Large intestine (tissue), 3 donors: ENCODE data around the gene MAGEF1. TPM values are rescaled to one million over a fixed set of nuclear protein-coding genes. Genes with fewer than 3 reads are reported as not detected.
"Not testable (repeated sequence)": the region's sequence is repeated elsewhere in the genome, so short reads cannot be mapped to it uniquely, and the experiment has no call there.

Source experiments
- DNase-seq, 2 donors: peaks; one replicate each; pipeline versions ENCODE4 v3.0.0 to v3.0.0-alpha.2; 2013
- H3K27ac ChIP-seq: one replicate; pipeline ENCODE4 v1.5.1; 2013; ENCODE audit warnings: low read length
- H3K27me3 ChIP-seq: 2 replicates; pipeline ENCODE4 v1.6.1; 2013; ENCODE audit warnings: low read length; ENCODE audit not compliant: control insufficient read depth, insufficient read depth
- H3K36me3 ChIP-seq: 2 replicates; pipeline ENCODE4 v1.6.1; 2013; ENCODE audit warnings: low read length; ENCODE audit not compliant: control insufficient read depth, insufficient read depth
- H3K4me1 ChIP-seq: one replicate; pipeline ENCODE4 v1.6.1; 2013; ENCODE audit warnings: low read length; ENCODE audit not compliant: control insufficient read depth, insufficient read depth
- H3K4me3 ChIP-seq: one replicate; pipeline ENCODE4 v1.5.1; 2013; ENCODE audit warnings: low read length
- H3K9me3 ChIP-seq: one replicate; pipeline ENCODE4 v1.6.1; 2013; ENCODE audit warnings: mild to moderate bottlenecking, low read depth, low read length, moderate library complexity; ENCODE audit not compliant: control insufficient read depth
- WGBS: methylation state at CpG from one replicate; pipeline ENCODE4 v1.1.5; 2013; ENCODE audit warnings: low lambda C conversion rate; ENCODE audit not compliant: insufficient coverage; 5-methylcytosine and 5-hydroxymethylcytosine counted together
- polyA plus RNA-seq: library from polyadenylated mRNA; unstranded; fragments of 120-200 nt; gene quantifications from one replicate; pipeline ENCODE4 v1.2.1, GENCODE V29; 2013

The MAGEF1 gene
- polyA plus RNA-seq, 1 donor, result 43.0 TPM

GRCh38 chr3:184734903-184735701 is 23.2 kb upstream of the MAGEF1 start:
- Histone ChIP-seq H3K4me1 (peaks cover 6% of the 10 kb centered on the region), H3K4me3 (no peak overlapping the region), H3K27ac (no peak overlapping the region), H3K9me3 (no peaks in the 10 kb centered on the region), H3K27me3 (no peaks in the 10 kb centered on the region), H3K36me3 (no peaks in the 10 kb centered on the region)
- WGBS, result no CpG with 5 or more reads among the region's 14 CpGs
- peak; percentile 74 to 84 for DNase-seq

GRCh38 chr3:184733971-184734608 is 22.2 kb upstream of the MAGEF1 start:
- no peaks in the 10 kb centered on the region for H3K36me3 ChIP-seq
- DNase-seq, result no peak
- no CpG with 5 or more reads among the region's 8 CpGs for WGBS

GRCh38 chr3:184733181-184733580 is 21.3 kb upstream of the MAGEF1 start:
- no peak overlapping the region for H3K27ac ChIP-seq
- no peaks in the 10 kb centered on the region for H3K36me3 ChIP-seq
- DNase-seq, result no peak
- H3K4me1 ChIP-seq, result peaks cover 6% of the 10 kb centered on the region
- WGBS, result 92% methylated on average over 2 of the region's 4 CpGs
- H3K27me3 ChIP-seq, result no peaks in the 10 kb centered on the region
- no peaks in the 10 kb centered on the region for H3K9me3 ChIP-seq
- H3K4me3 ChIP-seq, result no peak overlapping the region

More at GRCh38 chr3:184733971-184734608, 22.2 kb upstream of the MAGEF1 start:
- H3K4me3 ChIP-seq, result no peak overlapping the region
- H3K27ac ChIP-seq, result no peak overlapping the region
- peaks cover 6% of the 10 kb centered on the region for H3K4me1 ChIP-seq
- no peaks in the 10 kb centered on the region for H3K27me3 ChIP-seq
- H3K9me3 ChIP-seq, result no peaks in the 10 kb centered on the region

- no peaks in the 10 kb centered on the region for H3K27me3 ChIP-seq
- no peak overlapping the region for H3K4me3 ChIP-seq
- no peaks in the 10 kb centered on the region for H3K36me3 ChIP-seq
- H3K4me1 ChIP-seq, result peaks cover 6% of the 10 kb centered on the region
- H3K27ac ChIP-seq, result no peak overlapping the region
- H3K9me3 ChIP-seq, result no peaks in the 10 kb centered on the region
- 77% methylated on average over 5 of the region's 11 CpGs for WGBS
- DNase-seq, result no peak
Measured at GRCh38 chr3:184731786-184732537, 20.1 kb upstream of the MAGEF1 start.

GRCh38 chr3:184730924-184731323 is 19.1 kb upstream of the MAGEF1 start:
- H3K4me1 ChIP-seq, result peaks cover 6% of the 10 kb centered on the region
- no CpG with 5 or more reads among the region's 2 CpGs for WGBS
- no peaks in the 10 kb centered on the region for H3K9me3 ChIP-seq
- no peaks in the 10 kb centered on the region for H3K36me3 ChIP-seq
- no peak overlapping the region for H3K27ac ChIP-seq
- H3K4me3 ChIP-seq, result no peak overlapping the region
- H3K27me3 ChIP-seq, result no peaks in the 10 kb centered on the region
- no peak for DNase-seq

- H3K9me3 ChIP-seq, DNase-seq: not testable (repeated sequence)
- WGBS, result no CpG with 5 or more reads among the region's 14 CpGs
Measured at GRCh38 chr3:184729154-184729553, 17.3 kb upstream of the MAGEF1 start.

GRCh38 chr3:184728010-184728527 is 16.2 kb upstream of the MAGEF1 start:
- no peak for DNase-seq
- Histone ChIP-seq H3K4me3 (no peak overlapping the region), H3K9me3 (no peaks in the 10 kb centered on the region), H3K27ac (no peak overlapping the region), H3K36me3 (no peaks in the 10 kb centered on the region), H3K27me3 (no peaks in the 10 kb centered on the region), H3K4me1 (no peaks in the 10 kb centered on the region)
- WGBS, result 67% methylated on average over 2 of the region's 6 CpGs

More at GRCh38 chr3:184729154-184729553, 17.3 kb upstream of the MAGEF1 start:
- H3K4me3 ChIP-seq, H3K36me3 ChIP-seq, H3K27ac ChIP-seq, H3K27me3 ChIP-seq, H3K4me1 ChIP-seq: not testable (repeated sequence)

- Histone ChIP-seq H3K27ac (no peak overlapping the region), H3K9me3 (no peaks in the 10 kb centered on the region), H3K4me1 (no peaks in the 10 kb centered on the region), H3K36me3 (no peaks in the 10 kb centered on the region), H3K27me3 (no peaks in the 10 kb centered on the region), H3K4me3 (no peak overlapping the region)
- peak; percentile 71 to 73 for DNase-seq
- 100% methylated on average over 1 of the region's 10 CpGs for WGBS
Measured at GRCh38 chr3:184727357-184728009, 15.6 kb upstream of the MAGEF1 start.

GRCh38 chr3:184726497-184726896 is 14.6 kb upstream of the MAGEF1 start:
- no CpG with 5 or more reads among the region's 4 CpGs for WGBS
- no peak for DNase-seq
- H3K9me3 ChIP-seq, result no peaks in the 10 kb centered on the region

More at GRCh38 chr3:184726497-184726896, 14.6 kb upstream of the MAGEF1 start:
- Histone ChIP-seq H3K4me1 (no peaks in the 10 kb centered on the region), H3K4me3 (no peak overlapping the region), H3K27ac (no peak overlapping the region), H3K36me3 (no peaks in the 10 kb centered on the region), H3K27me3 (no peaks in the 10 kb centered on the region)
